Right ventricle myocardium inferior (tissue), 1 donor: ENCODE results near the gene DLG2. TPM values are rescaled to one million over a fixed set of nuclear protein-coding genes. Genes with fewer than 3 reads are reported as not detected.
"Not testable (repeated sequence)": the region's sequence is repeated elsewhere in the genome, so short reads cannot be mapped to it uniquely, and the experiment has no call there.

Experiments used
- ATAC-seq: fragments of 200-7000 bp; cut with Tn5 transposase; one replicate; pipeline ENCODE4 v1.9.1; 2020; ENCODE audit warnings: mild to moderate bottlenecking, moderate library complexity
- DNase-seq: peaks from one replicate; pipeline ENCODE4 v3.0.0; 2021; ENCODE audit errors: missing footprints
- intact Hi-C: fragments of 100-400 bp; cut with DNase I; formaldehyde crosslinking; loops from one replicate; pipeline ENCODE4 v1.11.0; 2022
- total RNA-seq: library from RNA; stranded (reverse); fragmentation: NEBNext Ultra II Directional; extraction: Animal tissue kit (Norgen Biotek cat#: 25700); gene quantifications from one replicate; pipeline ENCODE4 v1.2.1, GENCODE V29; 2021
- donor health status: DM: no; HTN: yes; CAD: no; lungs with severe emphysema.

DLG2 gene
- total RNA-seq, 1 donor from 2014 or later, result 5.7 TPM

GRCh38 chr11:84812471-84812969 is 814.6 kb downstream of the DLG2 start:
- intact Hi-C loops, result no loop called here
- ATAC-seq (no peak), DNase-seq (no peak)

DNA sequence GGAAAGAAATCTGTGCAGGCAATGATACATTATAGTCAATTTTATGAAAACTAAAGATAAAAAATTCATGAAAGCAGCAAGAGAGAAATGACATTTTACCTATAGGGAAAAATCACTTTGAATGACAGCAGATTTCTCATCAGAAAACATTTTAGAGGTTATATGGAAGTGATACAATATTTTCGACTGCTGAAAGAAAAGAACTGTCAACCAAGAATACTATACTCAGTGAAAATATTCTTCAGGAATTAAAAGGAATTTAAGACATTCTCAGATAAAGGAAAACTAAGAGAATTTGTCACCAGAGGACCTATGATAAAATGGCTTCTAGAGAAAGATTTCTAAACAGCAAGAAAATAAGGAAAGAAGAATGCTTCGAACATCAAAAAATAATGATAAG is 820.8 kb downstream of the DLG2 start:
- intact Hi-C loops, result no loop called here
- DNase-seq, result no peak
- ATAC-seq, result no peak

DNA sequence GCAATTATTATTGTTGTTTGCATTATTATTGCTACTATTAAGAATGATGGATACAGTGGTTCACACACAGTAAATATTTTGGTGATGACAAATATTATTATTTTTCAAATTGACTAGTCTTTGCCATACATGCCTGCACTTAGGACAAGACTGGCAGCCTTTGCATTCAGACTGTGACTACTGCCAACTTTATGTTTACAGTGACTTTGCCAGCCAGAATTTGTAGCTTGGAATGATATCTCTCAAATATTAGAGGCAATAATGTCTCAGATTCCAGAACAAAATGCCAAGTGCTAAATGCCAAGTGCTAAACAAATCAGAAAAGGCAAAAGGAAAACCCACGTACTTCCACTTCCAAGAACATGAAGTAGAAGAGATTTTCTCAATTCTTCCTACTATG is 823.1 kb downstream of the DLG2 start:
- intact Hi-C loops, result no loop called here
- ATAC-seq, result no peak
- no peak for DNase-seq

GRCh38 chr11:84800755-84801346 is 826.3 kb downstream of the DLG2 start:
- ATAC-seq, result no peak
- intact Hi-C loops, result no loop called here

GRCh38 chr11:84799112-84799511 is 828.0 kb downstream of the DLG2 start:
- ATAC-seq (no peak), DNase-seq (no peak)
- intact Hi-C loops, result no loop called here

More at GRCh38 chr11:84800755-84801346, 826.3 kb downstream of the DLG2 start:
- DNase-seq, result no peak

DNA sequence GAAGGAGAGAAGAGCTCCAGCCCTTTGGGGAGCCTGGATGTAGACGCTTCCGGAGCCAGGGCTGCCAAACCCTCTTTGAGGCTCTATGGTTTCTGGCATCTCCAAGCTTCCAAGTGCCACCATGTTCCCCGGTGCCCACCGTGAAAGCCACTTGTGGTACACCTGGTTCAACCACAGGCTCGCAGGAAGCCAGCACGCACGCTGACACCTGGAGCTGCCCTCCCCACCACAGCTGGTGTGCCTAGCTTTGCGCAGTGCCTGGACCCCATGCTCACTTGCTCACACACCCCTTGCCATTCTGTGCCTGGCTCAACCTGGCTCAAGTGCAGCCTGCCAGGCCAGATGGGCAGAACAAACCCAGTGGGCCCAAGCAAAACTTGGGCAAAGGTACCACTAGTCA is 831.4 kb downstream of the DLG2 start:
- intact Hi-C loops, result no loop called here
- DNase-seq (peak; percentile 56), ATAC-seq (no peak)

- intact Hi-C loops, result no loop called here
- peak; percentile 20 for ATAC-seq
- DNase-seq, result no peak
These were observed 832.3 kb downstream of the DLG2 start for GRCh38 chr11:84794663-84795443.

GRCh38 chr11:84793318-84793717 is 833.8 kb downstream of the DLG2 start:
- intact Hi-C loops, result no loop called here
- ATAC-seq (no peak), DNase-seq (no peak)

GRCh38 chr11:84790849-84791427 is 836.2 kb downstream of the DLG2 start:
- ATAC-seq (no peak), DNase-seq (no peak)
- intact Hi-C loops, result no loop called here

DNA sequence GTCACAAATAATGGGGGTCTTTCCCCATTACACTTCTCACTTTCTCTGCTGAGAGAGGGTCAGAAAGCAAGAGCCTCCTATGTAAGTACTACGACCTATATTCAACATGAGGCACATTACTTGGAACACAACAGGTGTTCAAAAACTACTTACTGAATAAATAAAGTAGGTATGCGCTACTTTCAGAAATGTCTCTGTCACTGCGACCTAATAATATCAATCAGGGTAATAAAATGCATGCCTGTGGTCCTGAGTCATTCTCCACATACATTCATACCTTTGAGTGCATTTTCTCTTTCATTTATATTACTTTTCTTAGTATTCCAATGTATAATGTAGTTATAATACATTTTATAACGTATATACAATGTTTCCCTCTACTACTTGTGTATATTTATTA is 838.9 kb downstream of the DLG2 start:
- DNase-seq (no peak), ATAC-seq (no peak)
- intact Hi-C loops, result loop anchor here (10.0 kb wide), 1 partner anchor 137 kb away; no protein-coding TSS in a partner anchor

- DNase-seq, ATAC-seq: not testable (repeated sequence)
- intact Hi-C loops, result loop anchor here (10.0 kb wide), 1 partner anchor 141 kb away; no protein-coding TSS in a partner anchor
These were observed 843.0 kb downstream of the DLG2 start for GRCh38 chr11:84784158-84784557.

GRCh38 chr11:84780689-84781293 is 846.4 kb downstream of the DLG2 start:
- no peak for DNase-seq
- intact Hi-C loops, result loop anchor here (10.0 kb wide), 1 partner anchor 144 kb away; no protein-coding TSS in a partner anchor
- no peak for ATAC-seq

DNA sequence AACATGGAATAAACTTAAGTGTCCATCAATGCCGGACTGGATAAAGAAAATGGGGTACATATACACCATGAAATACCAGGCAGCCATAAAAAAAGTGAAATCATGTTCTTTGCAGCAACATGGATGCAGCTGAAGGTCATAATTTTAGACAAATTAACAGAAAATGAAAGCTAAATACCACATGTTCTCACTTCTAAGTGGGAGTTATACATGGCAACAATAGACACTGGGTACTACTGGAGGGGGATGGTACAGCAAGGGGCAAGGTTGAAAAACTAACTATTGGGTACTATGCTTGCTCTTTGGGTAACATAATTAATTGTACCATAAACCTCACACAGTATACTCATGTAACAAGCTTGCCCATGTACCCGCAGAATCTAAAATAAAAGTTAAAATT is 851.6 kb downstream of the DLG2 start:
- ATAC-seq, result no peak
- DNase-seq, result no peak
- intact Hi-C loops, result no loop called here

DNA sequence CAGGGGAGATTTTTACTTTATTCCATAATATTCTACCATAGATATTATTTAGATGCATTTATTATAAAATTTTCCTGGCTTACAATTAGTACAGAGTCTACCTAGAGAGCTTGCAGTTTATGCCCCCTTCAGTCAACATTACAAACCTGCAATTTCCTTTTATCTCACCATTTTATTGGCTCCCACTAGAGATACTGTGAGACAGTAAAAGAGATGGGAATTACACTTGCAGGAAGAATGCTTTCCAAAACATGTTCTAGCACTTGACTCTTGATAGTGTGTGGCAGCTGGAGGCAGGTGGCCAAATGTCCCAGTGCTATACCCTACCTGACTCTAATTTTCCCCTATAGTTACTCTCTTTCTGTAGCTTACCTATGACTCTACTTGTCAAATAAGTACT is 863.2 kb downstream of the DLG2 start:
- ATAC-seq (no peak), DNase-seq (no peak)
- intact Hi-C loops, result no loop called here

DNA sequence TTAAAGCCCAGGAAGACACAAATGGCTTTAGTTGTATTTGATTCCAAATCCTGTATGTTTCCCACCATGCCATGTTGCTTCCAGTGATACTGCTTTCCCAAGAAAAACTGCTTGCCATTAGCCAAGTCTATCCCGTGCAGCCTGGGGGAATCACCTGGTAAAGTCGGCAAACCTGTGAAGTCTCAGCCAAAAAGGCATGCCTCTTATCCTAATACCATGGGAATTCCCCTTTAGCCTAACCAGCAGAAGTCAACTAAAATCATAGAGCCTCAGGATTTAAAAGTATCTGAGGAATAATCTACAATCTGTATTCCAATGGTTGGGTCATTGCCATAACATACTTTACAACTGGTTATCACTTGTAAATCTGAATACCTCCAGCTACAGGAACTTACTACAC is 869.4 kb downstream of the DLG2 start:
- intact Hi-C loops, result no loop called here
- ATAC-seq (no peak), DNase-seq (no peak)

DNA sequence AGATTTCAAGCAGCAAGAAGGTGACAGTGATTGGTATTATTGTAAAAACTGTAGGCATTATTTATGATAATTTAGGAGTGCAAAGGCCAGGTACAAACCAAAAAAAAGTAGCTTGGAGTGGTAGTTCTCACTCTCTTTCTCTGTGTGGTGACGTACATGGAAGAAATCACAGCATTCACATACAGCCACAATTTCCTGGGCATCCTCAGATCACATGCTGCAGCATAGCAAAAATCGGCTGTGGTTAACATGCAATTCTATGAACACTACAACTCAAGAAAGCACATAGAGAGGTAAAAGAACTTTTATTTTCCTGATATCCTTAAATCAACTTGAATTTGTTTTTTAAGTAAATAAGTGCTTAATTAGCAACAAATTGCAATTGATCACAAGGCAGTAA is 875.8 kb downstream of the DLG2 start:
- intact Hi-C loops, result no loop called here
- DNase-seq (no peak), ATAC-seq (no peak)

DNA sequence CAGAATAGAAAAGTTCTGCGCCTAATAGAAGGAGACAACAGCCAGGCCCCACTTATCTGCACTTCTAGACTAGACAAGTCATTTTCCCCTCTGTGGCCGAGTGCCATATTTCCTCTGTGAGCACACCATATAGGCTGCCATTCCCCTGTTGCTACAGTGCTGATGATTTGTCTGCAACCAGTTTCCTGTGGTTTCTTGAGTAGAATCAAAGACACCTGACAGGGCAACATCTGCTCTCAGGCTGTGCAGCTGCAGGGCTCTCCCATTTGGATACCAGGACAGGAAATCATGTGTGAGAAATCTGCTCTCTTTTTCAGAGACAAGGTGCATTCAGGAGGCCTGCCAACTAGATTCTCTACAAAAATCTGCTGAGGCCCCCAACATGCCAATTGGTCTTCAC is 879.3 kb downstream of the DLG2 start:
- ATAC-seq (no peak), DNase-seq (no peak)
- intact Hi-C loops, result no loop called here

GRCh38 chr11:84740050-84740449 is 887.1 kb downstream of the DLG2 start:
- intact Hi-C loops, result no loop called here
- no peak for ATAC-seq

GRCh38 chr11:84724256-84724655 is 902.9 kb downstream of the DLG2 start:
- ATAC-seq (no peak), DNase-seq (no peak)
- intact Hi-C loops, result no loop called here

More at GRCh38 chr11:84740050-84740449, 887.1 kb downstream of the DLG2 start:
- no peak for DNase-seq
